HG02588 (cell line): ENCODE results near the gene SGSM1.
A peak's percentile ranks its signal among the peaks of the same experiment; 100 is the strongest.

ENCODE experiments used
- ATAC-seq: cut with Tn5 transposase; IDR thresholded peaks from one replicate; pipeline ENCODE4 v1.9.1; 2021; ENCODE audit warnings: mild to moderate bottlenecking, moderate library complexity; ENCODE audit not compliant: unreplicated experiment

SGSM1 gene

GRCh38 chr22:24947881-24948280 lies 141.9 kb downstream of the SGSM1 start:
- ATAC-seq = no peak

- ATAC-seq = no peak
Observed at GRCh38 chr22:24948356-24949202, 142.6 kb downstream of the SGSM1 start.

- ATAC-seq = no peak
Observed at GRCh38 chr22:24950272-24950902, 144.4 kb downstream of the SGSM1 start.

- ATAC-seq = peak; percentile 77
Observed at GRCh38 chr22:24951942-24952836, 146.2 kb downstream of the SGSM1 start, which contains the start of gene KIAA1671. Gene KIAA1671, plus strand, starts transcription at chr22:24952716. Its CDS starts 75,284 bp downstream, at chr22:25028000.

GRCh38 chr22:24952837-24953383 lies 146.9 kb downstream of the SGSM1 start:
- ATAC-seq = peak; percentile 4

- no peak for ATAC-seq
Observed at GRCh38 chr22:24953384-24954113, 147.5 kb downstream of the SGSM1 start.

GRCh38 chr22:24954114-24954463 lies 148.1 kb downstream of the SGSM1 start:
- ATAC-seq = no peak

- ATAC-seq = no peak
Observed at GRCh38 chr22:24954856-24955255, 148.8 kb downstream of the SGSM1 start.

- ATAC-seq = no peak
Observed at GRCh38 chr22:24957043-24957442, 151.0 kb downstream of the SGSM1 start.

GRCh38 chr22:24961217-24961844 lies 155.3 kb downstream of the SGSM1 start:
- ATAC-seq = no peak

GRCh38 chr22:24962094-24962493 lies 156.1 kb downstream of the SGSM1 start:
- no peak for ATAC-seq

- ATAC-seq = no peak
Observed at GRCh38 chr22:24962835-24963234, 156.8 kb downstream of the SGSM1 start.

- ATAC-seq = no peak
Observed at GRCh38 chr22:24964441-24964840, 158.4 kb downstream of the SGSM1 start.

GRCh38 chr22:24965822-24966626 lies 160.0 kb downstream of the SGSM1 start:
- ATAC-seq = no peak

GRCh38 chr22:24968066-24968561 lies 162.1 kb downstream of the SGSM1 start:
- no peak for ATAC-seq

- no peak for ATAC-seq
Observed at GRCh38 chr22:24969560-24970301, 163.7 kb downstream of the SGSM1 start.

GRCh38 chr22:24972369-24972768 lies 166.4 kb downstream of the SGSM1 start:
- no peak for ATAC-seq

GRCh38 chr22:24973872-24974271 lies 167.9 kb downstream of the SGSM1 start:
- ATAC-seq = no peak
